Adrenal gland (tissue), 5 donors: ENCODE data around the gene HECA.

Experiments used
- POLR2A ChIP-seq, 2 donors: fragments of 450-650 bp; IDR thresholded peaks; one replicate each; pipeline ENCODE4 v1.6.1; 2017; ENCODE audit warnings: antibody characterized with exemption in 2 of 2, mild to moderate bottlenecking in 2 of 2, moderate library complexity in 1 of 2
- TF ChIP-seq, protein P1 (sequence below), 6 experiments: fragments of 450-650 bp in 4 of 6; fragments of 200-600 bp in 2 of 6; sonication (generic) in 1 of 6; IDR thresholded peaks; 1 replicate in 5 of 6; 2 replicates in 1 of 6; pipeline versions ENCODE4 v1.5.1 to v1.8.0; 2016 to 2021; ENCODE audit warnings: antibody characterized with exemption in 6 of 6, mild to moderate bottlenecking in 2 of 6, moderate library complexity in 1 of 6
- donor health status: DM: no; HTN: no; CAD: no.

DNA sequence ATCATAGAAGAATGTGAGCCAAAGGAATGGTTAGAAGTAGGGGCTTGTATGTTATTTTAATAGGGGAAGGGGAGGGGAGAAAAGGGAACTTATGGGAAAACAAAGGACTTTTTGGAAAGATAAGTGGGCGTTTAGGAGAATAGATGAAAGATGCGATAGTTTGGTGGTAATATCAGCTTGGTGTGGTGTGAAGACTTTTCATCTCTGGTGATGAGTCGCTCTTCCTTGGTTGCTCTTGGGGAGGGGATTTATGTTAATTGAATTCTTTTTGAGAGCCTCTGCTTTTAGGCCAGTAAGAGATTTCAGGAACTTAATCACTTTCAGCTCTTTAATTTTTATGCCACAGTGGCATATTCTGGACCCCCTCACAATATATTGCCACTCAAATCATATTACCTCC, 10.8 kb downstream of the HECA start:
- TF ChIP-seq, protein P1, sequence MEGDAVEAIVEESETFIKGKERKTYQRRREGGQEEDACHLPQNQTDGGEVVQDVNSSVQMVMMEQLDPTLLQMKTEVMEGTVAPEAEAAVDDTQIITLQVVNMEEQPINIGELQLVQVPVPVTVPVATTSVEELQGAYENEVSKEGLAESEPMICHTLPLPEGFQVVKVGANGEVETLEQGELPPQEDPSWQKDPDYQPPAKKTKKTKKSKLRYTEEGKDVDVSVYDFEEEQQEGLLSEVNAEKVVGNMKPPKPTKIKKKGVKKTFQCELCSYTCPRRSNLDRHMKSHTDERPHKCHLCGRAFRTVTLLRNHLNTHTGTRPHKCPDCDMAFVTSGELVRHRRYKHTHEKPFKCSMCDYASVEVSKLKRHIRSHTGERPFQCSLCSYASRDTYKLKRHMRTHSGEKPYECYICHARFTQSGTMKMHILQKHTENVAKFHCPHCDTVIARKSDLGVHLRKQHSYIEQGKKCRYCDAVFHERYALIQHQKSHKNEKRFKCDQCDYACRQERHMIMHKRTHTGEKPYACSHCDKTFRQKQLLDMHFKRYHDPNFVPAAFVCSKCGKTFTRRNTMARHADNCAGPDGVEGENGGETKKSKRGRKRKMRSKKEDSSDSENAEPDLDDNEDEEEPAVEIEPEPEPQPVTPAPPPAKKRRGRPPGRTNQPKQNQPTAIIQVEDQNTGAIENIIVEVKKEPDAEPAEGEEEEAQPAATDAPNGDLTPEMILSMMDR (IDR thresholded peaks at IDR 0.05), result no peak
- TF ChIP-seq POLR2A (IDR thresholded peaks at IDR 0.05), result no peak
